HepG2 (cell line): ENCODE data around the gene B9D2. TPM values are rescaled to one million over a fixed set of nuclear protein-coding genes. Genes with fewer than 3 reads are reported as not detected.
A peak's percentile ranks its signal among the peaks of the same experiment; 100 is the strongest.

ENCODE experiments used
- AKAP8 ChIP-seq: sonication (generic); formaldehyde crosslinking; IDR thresholded peaks from 2 replicates; pipeline ENCODE4 v1.5.1; 2020; ENCODE audit warnings: mild to moderate bottlenecking, missing genetic modification reagents
- CTCF ChIP-seq: sonication (generic); formaldehyde crosslinking; IDR thresholded peaks from 2 replicates; pipeline ENCODE4 v1.5.0; 2020; ENCODE audit warnings: mild to moderate bottlenecking, missing genetic modification reagents, moderate library complexity
- EP300 ChIP-seq, 3 experiments: sonication (generic) in 1 of 3; formaldehyde crosslinking in 1 of 3; IDR thresholded peaks; 2 replicates each; pipeline versions ENCODE4 v1.5.1 to v1.6.1; 2011 to 2020; ENCODE audit warnings: low read depth in 2 of 3, low read length in 2 of 3, borderline replicate concordance in 1 of 3, improper control_type of control experiment in 1 of 3, mild to moderate bottlenecking in 1 of 3, missing genetic modification reagents in 1 of 3, moderate library complexity in 1 of 3
- HMGXB3 ChIP-seq: sonication (generic); formaldehyde crosslinking; IDR thresholded peaks from 2 replicates; pipeline ENCODE4 v1.4.0; 2020; ENCODE audit warnings: missing genetic modification reagents, borderline replicate concordance
- MEIS1 ChIP-seq: sonication (generic); formaldehyde crosslinking; IDR thresholded peaks from 2 replicates; pipeline ENCODE4 v1.9.0; 2021; ENCODE audit warnings: mild to moderate bottlenecking, missing genetic modification reagents, moderate library complexity, borderline replicate concordance
- NRL ChIP-seq: sonication (generic); formaldehyde crosslinking; IDR thresholded peaks from 2 replicates; pipeline ENCODE4 v1.5.0; 2020; ENCODE audit warnings: missing genetic modification reagents, mild to moderate bottlenecking, moderate library complexity, borderline replicate concordance
- POGZ ChIP-seq: sonication (generic); formaldehyde crosslinking; IDR thresholded peaks from 2 replicates; pipeline ENCODE4 v1.4.0; 2020; ENCODE audit warnings: mild to moderate bottlenecking, missing genetic modification reagents
- ZNF121 ChIP-seq: sonication (generic); formaldehyde crosslinking; IDR thresholded peaks from 2 replicates; pipeline ENCODE4 v1.5.0; 2020; ENCODE audit warnings: mild to moderate bottlenecking, missing genetic modification reagents
- ZNF572 ChIP-seq: sonication (generic); formaldehyde crosslinking; IDR thresholded peaks from 2 replicates; pipeline ENCODE4 v1.5.1; 2020; ENCODE audit warnings: mild to moderate bottlenecking, missing genetic modification reagents
- ZNF766 ChIP-seq: sonication (generic); formaldehyde crosslinking; IDR thresholded peaks from 2 replicates; pipeline ENCODE4 v1.5.0; 2020; ENCODE audit warnings: missing genetic modification reagents, borderline replicate concordance
- polyA plus RNA-seq, 8 experiments: library from polyadenylated mRNA; depleted of rRNA in 3 of 8; stranded (reverse) in 7 of 8; unstranded in 1 of 8; fragments of >200 nt; fragmentation: Illumina TruSeq in 4 of 8; extraction: Trizol in 4 of 8; gene quantifications; 2 replicates each; pipeline versions ENCODE4 v1.2.1 to v1.2.3, GENCODE V29; 2011 to 2016; ENCODE audit warnings: low read depth in 4 of 8, missing spikeins in 1 of 8, mixed read lengths in 1 of 8; ENCODE audit not compliant: insufficient read depth in 1 of 8
- total RNA-seq, 5 experiments: library from RNA; depleted of rRNA; stranded (reverse); fragments of >200 nt; fragmentation: Illumina TruSeq; extraction: Trizol; gene quantifications; 2 replicates each; pipeline ENCODE4 v1.2.3, GENCODE V29; 2016; ENCODE audit warnings: low read depth in 1 of 5
- TF ChIP-seq, protein P1 (sequence below): sonication (generic); formaldehyde crosslinking; IDR thresholded peaks from 2 replicates; pipeline ENCODE4 v1.8.0; 2022; ENCODE audit warnings: missing genetic modification reagents, mild to moderate bottlenecking, inconsistent platforms, borderline replicate concordance
- TF ChIP-seq, protein P2 (sequence below): sonication (generic); formaldehyde crosslinking; IDR thresholded peaks from 2 replicates; pipeline ENCODE4 v1.4.0; 2020; ENCODE audit warnings: mild to moderate bottlenecking, low read depth, missing genetic modification reagents
- TF ChIP-seq, protein P3 (sequence below): sonication (generic); formaldehyde crosslinking; IDR thresholded peaks from 2 replicates; pipeline ENCODE4 v1.4.0; 2020; ENCODE audit warnings: missing genetic modification reagents, mild to moderate bottlenecking, borderline replicate concordance

The B9D2 gene
- total and polyA plus RNA-seq, 2 of the 13 experiments (the other 11 are each of a cell fraction or from before 2014, with no cell fraction given): 3.1 to 4.4 TPM

- no peak for TF ChIP-seq CTCF (CRISPR knock-in tag)
- no peak for TF ChIP-seq NRL (CRISPR knock-in tag)
- TF ChIP-seq ZNF766 (CRISPR knock-in tag): no peak
- no peak for TF ChIP-seq ZNF572 (CRISPR knock-in tag)
- TF ChIP-seq, protein P1, sequence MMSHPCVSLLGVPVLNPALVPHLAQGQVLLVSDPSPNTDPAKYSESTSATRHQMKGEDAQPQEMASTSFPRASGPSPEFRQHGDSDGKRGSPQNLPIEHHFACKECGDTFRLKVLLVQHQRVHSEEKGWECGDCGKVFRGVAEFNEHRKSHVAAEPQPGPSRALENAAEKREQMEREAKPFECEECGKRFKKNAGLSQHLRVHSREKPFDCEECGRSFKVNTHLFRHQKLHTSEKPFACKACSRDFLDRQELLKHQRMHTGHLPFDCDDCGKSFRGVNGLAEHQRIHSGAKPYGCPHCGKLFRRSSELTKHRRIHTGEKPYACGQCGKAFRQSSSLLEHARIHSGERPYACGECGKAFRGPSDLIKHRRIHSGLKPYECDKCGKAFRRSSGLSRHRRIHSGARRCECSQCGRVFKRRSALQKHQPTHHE (CRISPR knock-in tag): no peak
- TF ChIP-seq ZNF121 (CRISPR knock-in tag): no peak
- TF ChIP-seq HMGXB3 (CRISPR knock-in tag): no peak
- peak; percentile 83 for TF ChIP-seq AKAP8 (CRISPR knock-in tag)
- TF ChIP-seq, protein P2, sequence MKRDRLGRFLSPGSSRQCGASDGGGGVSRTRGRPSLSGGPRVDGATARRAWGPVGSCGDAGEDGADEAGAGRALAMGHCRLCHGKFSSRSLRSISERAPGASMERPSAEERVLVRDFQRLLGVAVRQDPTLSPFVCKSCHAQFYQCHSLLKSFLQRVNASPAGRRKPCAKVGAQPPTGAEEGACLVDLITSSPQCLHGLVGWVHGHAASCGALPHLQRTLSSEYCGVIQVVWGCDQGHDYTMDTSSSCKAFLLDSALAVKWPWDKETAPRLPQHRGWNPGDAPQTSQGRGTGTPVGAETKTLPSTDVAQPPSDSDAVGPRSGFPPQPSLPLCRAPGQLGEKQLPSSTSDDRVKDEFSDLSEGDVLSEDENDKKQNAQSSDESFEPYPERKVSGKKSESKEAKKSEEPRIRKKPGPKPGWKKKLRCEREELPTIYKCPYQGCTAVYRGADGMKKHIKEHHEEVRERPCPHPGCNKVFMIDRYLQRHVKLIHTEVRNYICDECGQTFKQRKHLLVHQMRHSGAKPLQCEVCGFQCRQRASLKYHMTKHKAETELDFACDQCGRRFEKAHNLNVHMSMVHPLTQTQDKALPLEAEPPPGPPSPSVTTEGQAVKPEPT: no peak
- TF ChIP-seq EP300 (IDR thresholded peaks at IDR 0.05; ENCODE audit: low read depth in 2 of 2, low read length in 2 of 2): no peak
- no peak for TF ChIP-seq EP300 (CRISPR knock-in tag; IDR thresholded peaks at IDR 0.05; ENCODE audit: borderline replicate concordance)
- TF ChIP-seq MEIS1: no peak
- TF ChIP-seq, protein P3, sequence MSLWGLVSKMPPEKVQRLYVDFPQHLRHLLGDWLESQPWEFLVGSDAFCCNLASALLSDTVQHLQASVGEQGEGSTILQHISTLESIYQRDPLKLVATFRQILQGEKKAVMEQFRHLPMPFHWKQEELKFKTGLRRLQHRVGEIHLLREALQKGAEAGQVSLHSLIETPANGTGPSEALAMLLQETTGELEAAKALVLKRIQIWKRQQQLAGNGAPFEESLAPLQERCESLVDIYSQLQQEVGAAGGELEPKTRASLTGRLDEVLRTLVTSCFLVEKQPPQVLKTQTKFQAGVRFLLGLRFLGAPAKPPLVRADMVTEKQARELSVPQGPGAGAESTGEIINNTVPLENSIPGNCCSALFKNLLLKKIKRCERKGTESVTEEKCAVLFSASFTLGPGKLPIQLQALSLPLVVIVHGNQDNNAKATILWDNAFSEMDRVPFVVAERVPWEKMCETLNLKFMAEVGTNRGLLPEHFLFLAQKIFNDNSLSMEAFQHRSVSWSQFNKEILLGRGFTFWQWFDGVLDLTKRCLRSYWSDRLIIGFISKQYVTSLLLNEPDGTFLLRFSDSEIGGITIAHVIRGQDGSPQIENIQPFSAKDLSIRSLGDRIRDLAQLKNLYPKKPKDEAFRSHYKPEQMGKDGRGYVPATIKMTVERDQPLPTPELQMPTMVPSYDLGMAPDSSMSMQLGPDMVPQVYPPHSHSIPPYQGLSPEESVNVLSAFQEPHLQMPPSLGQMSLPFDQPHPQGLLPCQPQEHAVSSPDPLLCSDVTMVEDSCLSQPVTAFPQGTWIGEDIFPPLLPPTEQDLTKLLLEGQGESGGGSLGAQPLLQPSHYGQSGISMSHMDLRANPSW (CRISPR knock-in tag): no peak
- no peak for TF ChIP-seq POGZ (CRISPR knock-in tag)
These were observed 12.5 kb upstream of the B9D2 start, which contains the start of gene TMEM91 (continued) for GRCh38 chr19:41376241-41376997.
